HG03354 (cell line): ENCODE results near the gene MYO1E.
"Not testable (repeated sequence)": the region's sequence is repeated elsewhere in the genome, so short reads cannot be mapped to it uniquely, and the experiment has no call there.

Experiments
- ATAC-seq: cut with Tn5 transposase; IDR thresholded peaks from one replicate; pipeline ENCODE4 v1.9.1; 2021; ENCODE audit warnings: mild to moderate bottlenecking; ENCODE audit not compliant: unreplicated experiment, poor library complexity, severe bottlenecking

The MYO1E gene

DNA sequence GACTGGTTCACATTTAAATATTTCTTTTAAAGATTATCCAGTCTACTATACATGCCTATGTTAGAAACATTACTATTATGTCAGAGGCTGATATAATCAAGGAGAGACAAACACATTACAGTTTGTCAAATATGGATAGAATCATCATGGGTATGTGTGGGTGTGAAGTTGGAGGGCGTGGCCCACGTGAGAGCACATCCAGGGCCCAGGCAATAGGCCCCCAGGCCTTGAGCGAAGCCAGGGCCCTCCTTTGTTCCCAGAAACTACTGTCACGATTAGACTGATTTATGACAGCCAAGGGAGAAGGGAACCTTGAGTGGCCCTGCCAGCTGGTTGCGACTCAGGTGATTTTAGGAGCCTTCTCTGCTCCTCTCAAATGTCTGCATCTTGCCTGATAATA is 193.0 kb downstream of the MYO1E start:
- no peak for ATAC-seq

DNA sequence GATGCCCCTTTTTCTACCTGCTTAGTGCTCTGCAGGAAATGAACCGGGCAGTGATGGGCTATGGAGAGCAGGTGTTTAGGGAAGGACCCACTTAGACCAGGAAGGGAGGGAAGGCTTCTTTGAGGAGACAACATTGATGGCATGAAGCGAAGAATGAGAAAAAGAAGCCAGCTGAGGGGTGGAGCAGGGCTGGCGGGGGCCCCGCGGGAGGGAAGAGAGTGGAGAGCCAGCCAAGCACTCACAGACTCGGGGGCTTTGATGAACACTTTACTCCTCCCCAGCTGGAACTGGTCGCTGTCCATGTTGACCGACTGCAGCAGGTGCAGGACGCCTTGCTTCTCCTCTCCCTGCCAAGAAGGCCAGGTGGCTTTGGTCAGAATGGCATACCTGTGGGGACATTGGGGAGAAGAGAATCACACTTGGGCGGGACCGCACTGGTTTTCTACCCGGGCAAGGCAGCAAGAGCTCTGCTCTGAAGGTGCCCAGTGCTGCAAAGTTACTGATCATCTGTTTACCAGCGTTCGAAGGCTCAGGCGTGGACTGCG is 194.4 kb downstream of the MYO1E start:
- ATAC-seq: no peak

DNA sequence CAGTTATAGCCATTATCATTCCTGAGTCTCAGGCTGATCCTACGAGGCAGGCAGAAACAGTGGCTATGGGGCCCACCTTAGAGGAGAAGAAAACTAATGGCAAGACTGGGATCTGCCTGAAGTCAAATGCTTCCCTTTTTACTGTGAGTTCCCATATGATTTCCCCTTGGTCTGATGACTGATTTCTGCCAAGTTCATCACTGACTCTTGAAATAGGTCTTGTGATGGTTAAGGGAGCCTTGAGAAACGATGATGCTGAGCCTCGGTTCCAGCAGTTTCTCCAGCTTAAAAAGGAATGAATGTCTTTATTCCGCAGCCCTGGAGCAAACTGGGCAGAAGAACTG is 195.4 kb downstream of the MYO1E start:
- no peak for ATAC-seq

DNA sequence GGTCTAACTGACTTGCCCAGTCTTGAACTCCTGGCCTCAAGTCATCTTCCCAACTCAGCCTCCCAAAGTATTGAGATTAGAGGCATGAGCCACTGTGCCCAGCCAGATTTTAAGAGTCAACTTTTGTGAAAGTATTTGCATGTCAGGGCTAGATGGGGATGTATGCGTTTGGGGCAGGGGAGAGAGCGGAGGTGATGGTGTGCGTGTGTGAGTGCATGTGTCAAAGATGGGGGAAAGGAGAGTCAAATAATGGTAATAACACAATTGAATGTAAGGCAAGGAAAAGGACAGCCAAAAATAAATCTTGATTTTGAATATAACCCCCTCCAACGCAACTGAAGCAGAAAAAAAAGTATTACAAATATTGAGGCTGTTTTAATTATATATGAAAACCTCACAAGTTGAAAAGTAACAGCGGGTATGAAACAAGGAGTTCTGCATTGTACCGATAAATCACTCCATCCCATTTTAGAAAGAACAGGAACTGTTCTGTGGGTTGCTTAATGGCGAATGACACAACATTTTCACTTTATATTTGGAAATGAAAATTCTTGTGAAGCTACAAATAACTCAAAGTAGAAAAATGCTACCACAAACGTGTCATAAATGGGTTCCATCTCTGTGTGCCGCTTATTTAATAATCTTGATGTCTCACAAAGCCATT is 195.9 kb downstream of the MYO1E start:
- ATAC-seq: no peak

DNA sequence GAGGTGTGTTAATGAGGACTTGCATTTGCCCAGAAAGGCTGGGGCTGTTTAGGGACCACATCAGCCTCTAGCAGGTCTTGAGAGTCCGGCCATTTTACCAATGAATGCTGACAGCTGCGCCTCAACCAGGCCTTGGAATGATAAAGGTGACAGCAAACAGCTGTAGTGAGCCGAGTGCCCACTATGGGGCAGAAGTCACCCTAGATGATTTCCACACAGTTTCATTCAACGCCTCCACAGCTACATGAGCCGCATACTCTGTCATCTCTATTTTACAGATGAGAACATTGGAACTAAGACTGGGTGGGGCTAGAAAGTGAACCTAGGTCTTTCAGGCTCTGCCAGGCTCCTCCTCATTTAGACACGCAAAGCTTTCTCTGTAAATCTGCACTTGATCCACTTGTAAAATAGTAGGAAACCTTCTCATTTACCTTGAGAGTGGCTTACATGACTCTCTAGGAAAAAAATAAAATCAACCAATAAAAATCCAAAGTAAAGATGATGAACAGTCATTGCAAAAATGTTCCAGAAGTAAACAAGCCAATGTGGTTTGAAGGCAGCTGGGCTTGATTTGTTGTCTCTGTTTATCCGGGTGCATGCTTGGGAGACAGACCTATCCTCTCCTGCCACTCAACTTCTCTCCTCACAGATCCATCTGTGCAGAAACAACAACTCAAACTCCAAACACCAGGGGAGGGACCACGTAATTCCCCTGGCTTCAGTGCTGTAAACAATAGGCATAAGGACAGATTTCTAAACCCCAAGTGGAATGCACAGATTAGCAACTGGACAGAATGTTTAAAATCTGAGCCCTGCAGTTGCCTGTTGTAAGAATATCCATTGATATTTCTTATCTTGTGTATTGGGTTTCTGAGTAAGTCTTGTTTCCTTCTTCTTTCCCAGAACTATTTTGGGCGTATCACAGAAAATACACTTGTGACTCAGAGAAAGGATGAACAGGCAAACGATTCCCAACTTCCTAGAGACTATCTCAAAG is 197.5 kb downstream of the MYO1E start:
- ATAC-seq: no peak

- no peak for ATAC-seq
These were observed 198.4 kb downstream of the MYO1E start for GRCh38 chr15:59174151-59174834.

GRCh38 chr15:59173194-59173593 is 199.5 kb downstream of the MYO1E start:
- no peak for ATAC-seq

DNA sequence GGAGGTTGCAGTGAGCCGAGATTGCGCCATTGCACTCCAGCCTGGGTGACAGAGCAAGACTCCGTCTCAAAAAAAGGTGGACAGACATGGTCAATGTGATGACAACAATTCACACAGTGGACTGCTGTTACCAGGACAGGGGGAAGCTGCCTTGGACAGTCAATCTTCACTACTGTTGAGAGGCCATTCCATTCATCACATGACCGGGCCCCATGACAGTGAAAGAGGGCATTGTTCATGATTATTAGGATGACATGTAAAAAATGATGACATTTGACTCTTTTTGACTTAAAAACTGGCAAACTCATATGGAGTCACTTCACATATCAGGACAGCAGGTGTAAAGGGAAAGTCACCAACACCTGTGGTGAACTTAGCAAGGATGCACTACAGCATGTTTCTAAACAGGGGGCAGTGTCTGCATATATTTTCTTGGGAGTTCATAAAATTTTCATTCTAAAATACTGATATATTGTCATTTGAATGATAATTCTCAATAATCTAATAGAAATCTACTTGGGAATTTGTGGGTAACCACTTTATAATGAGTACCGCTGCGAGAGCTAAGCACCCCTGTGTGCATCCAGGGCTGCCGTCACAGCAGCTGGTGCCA is 200.3 kb downstream of the MYO1E start:
- no peak for ATAC-seq

GRCh38 chr15:59171067-59171397 is 201.6 kb downstream of the MYO1E start:
- no peak for ATAC-seq

DNA sequence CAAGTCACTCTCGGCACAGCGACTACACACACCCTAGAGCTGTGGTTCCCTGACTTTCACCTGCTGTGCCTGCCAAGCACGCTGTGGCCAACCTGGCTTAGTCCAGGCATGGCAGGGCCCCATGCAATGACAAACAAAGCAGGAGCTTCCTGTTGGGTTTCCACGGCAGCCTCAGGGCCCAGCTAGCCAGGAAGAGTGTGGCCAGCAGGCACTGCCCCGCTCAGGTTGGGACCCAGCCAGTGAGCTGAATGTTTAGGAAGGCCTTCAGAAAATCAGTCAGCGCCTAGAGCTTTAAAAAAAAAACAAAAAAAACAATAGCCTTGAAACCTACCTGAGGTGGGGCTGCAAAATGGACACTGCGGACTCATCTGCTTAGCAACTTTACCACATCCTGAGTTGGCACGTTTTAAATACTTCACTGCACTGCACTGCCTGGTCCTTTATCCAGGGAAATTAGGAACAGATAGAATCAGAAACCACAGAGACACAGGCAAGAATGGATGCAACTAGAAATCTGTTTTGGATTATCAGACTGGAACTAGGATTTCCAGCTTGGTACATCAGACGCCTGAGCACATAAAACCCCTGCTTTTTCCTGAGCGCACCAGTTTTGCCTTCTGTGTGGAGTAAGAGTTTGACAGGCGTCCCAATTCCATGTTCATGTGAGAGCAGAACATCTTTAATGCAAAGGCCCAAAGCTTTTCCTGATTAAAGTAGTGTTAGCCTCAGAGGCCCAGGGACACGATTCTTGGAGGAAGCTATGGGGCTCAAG is 202.2 kb downstream of the MYO1E start:
- no peak for ATAC-seq

- ATAC-seq: no peak
These were observed 203.4 kb downstream of the MYO1E start for GRCh38 chr15:59169251-59169708.

DNA sequence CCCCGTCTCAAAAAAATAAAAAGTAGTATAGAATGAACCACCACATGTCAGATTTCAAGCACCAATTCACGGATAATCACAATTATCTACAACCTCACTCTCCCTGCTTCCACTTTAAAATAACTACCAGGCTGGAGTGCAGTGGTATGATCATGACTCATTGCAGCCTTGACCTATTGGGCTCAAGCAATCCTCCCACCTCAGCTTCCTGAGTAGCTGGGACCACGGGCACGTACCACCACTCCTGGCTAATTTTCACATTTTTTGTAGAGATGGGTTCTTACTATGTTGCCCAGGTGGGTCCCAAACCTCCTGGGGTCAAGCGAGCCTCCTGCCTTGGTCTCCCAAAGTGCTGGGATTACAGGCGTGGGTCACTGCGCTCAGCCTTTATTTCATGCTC is 204.1 kb downstream of the MYO1E start:
- ATAC-seq: no peak

DNA sequence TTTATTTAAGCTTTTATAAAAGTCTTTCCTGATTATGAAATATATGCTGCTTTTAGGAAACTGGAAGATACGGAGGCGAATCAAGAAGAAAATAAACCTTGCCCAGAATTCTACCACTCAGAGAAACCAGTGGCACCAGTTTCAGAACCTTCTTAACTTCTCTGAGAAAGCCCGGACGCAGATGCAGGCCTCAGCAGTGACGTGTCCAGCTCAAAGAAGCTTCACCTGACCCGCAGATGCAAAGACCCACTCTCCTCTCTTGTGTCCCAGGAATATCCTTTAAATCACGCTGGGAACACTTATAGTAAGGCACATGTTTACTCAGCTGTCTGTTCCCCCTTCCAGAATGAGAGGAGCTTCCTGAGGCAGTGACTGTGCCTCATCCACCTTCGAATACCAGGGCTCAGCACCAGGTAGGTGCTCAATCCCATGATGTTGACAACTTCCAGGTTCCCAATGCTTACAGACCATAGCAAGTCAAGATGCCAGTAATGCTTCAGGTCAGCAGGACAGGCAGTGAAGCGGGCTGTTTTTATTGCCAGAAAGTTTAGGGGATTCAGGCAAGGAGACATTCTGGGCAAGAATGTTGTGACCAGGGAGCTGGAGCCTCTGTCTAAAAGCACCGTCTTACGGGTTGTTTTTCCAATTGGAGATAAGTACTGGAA is 205.9 kb downstream of the MYO1E start:
- ATAC-seq: no peak

- ATAC-seq: no peak
These were observed 206.5 kb downstream of the MYO1E start for GRCh38 chr15:59166166-59166565.

GRCh38 chr15:59165726-59166125 is 206.9 kb downstream of the MYO1E start:
- no peak for ATAC-seq

DNA sequence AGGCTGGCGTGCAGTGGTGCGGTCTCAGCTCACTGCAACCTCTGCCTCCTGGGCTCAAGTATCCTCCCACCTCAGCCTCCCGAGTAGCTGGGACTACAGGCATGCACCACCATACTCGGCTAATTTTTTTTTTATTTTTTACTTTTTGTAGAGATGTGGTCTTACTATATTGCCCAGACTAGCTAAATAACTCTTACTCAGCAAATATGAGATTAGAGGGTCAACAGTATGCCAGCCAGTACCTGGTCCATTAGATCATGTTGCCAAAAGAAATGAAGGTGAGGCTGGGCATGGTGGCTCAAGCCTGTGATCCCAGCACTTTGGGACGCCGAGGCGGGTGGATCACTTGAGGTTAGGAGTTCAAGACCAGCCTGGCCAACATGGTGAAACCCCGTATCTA is 210.6 kb downstream of the MYO1E start:
- not testable (repeated sequence) for ATAC-seq

DNA sequence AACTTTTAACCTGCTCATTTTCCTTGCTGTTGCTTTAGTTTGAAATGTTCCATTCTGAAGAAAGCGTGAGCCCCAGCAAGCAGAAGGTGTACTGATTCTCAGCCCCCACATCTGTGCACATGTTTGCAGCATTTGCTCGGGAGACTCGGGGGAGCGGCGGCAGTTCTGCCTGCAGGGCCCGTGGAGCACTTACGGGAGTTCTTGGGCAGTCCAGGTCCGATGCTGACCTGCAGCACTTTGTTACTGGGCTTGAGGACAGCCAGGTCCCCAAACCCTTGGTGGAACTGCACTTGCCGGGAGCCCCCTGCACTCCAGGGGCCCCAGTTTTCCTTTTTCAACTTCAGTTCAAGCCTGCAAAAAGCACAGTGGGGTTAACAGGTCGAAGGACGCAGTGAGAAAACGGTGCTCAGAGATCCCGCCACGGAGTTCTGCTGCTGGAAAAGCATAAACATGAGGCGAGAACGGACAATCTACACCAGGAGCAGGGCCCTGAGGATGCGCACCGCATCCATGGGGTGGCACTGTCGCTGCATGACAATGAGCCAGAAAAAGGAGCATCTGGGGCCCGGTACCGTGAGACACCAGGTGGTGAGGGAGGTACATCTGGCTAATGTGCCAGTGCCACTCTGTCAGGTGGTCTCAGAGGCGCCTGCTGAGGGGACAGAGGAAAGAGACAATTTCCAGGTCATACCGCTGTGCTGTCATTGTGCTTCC is 211.6 kb downstream of the MYO1E start:
- no peak for ATAC-seq

DNA sequence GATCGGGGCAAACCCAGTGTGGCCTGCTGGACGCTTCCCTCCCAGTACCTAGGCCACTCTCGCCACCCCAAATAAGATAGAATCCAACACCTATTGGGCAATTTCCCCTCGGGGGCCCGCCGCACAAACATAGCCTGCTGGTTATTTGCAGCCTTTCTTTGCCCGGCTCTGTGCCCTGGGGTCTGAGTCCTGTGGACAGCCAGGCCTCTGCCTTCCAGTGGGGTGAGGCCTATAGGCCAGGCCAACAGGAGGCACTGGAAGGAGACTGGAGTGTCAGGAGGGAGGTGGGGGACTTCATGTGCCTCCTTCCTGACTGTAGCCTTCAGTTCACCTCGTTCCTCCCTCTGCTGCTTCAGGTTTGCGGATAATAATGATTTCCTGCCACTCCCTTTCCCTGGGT is 213.5 kb downstream of the MYO1E start:
- no peak for ATAC-seq
